NOMO-1 treated with dmso at 0.1 percent for 144 hours (cell line): Measurements from ENCODE around the gene DUOX1.

Experiments
- DNase-seq: peaks from one replicate; lab custom pipeline; 2025; ENCODE audit not compliant: unreplicated experiment; lab: John Stamatoyannopoulos, UW

The DUOX1 gene

GRCh38 chr15:45105586-45105985, 24.2 kb upstream of the DUOX1 start:
- DNase-seq: no peak

- DNase-seq: no peak
Observed at GRCh38 chr15:45106002-45106790, 23.6 kb upstream of the DUOX1 start.

- no peak for DNase-seq
Observed at GRCh38 chr15:45107941-45108630, 21.7 kb upstream of the DUOX1 start.

GRCh38 chr15:45110256-45110820, 19.5 kb upstream of the DUOX1 start:
- no peak for DNase-seq

GRCh38 chr15:45111390-45112142, 18.2 kb upstream of the DUOX1 start:
- DNase-seq: no peak

- DNase-seq: no peak
Observed at GRCh38 chr15:45112143-45112590, 17.6 kb upstream of the DUOX1 start.

- DNase-seq: no peak
Observed at GRCh38 chr15:45112591-45113379, 17.0 kb upstream of the DUOX1 start.

- DNase-seq: no peak
Observed at GRCh38 chr15:45113380-45113990, 16.3 kb upstream of the DUOX1 start.

GRCh38 chr15:45114076-45114750, 15.6 kb upstream of the DUOX1 start, which contains the start of the genes DUOX2 and DUOXA2:
TSS of gene DUOX2 (minus strand) at chr15:45114172. CDS start at chr15:45113411, 761 bp downstream.
TSS of gene DUOXA2 (plus strand) at chr15:45114326. CDS start at chr15:45114606, 280 bp downstream.
- no peak for DNase-seq

GRCh38 chr15:45114751-45115085, 15.1 kb upstream of the DUOX1 start:
- no peak for DNase-seq

- DNase-seq: no peak
Observed at GRCh38 chr15:45115312-45115820, 14.4 kb upstream of the DUOX1 start.

GRCh38 chr15:45116006-45116481, 13.8 kb upstream of the DUOX1 start:
- no peak for DNase-seq

GRCh38 chr15:45116482-45117307, 13.1 kb upstream of the DUOX1 start:
- no peak for DNase-seq

GRCh38 chr15:45117308-45118130, 12.3 kb upstream of the DUOX1 start:
- DNase-seq: no peak

- peak; percentile 77 for DNase-seq
Observed at GRCh38 chr15:45118131-45118588, 11.6 kb upstream of the DUOX1 start.

- no peak for DNase-seq
Observed at GRCh38 chr15:45118996-45119395, 10.8 kb upstream of the DUOX1 start.
